Keratinocyte (primary cell): ENCODE measurements around the gene MED26. TPM values are rescaled to one million over a fixed set of nuclear protein-coding genes. Genes with fewer than 3 reads are reported as not detected.
A peak's percentile ranks its signal among the peaks of the same experiment; 100 is the strongest.

Experiments
- DNase-seq: peaks from one replicate; pipeline ENCODE4 v3.0.0-alpha.2; 2011; ENCODE audit warnings: low read depth, missing footprints, low spot score
- FAIRE-seq: peaks from 2 replicates; lab custom pipeline; 2011; peaks lifted over from hg19 to GRCh38; lab: Jason Lieb, UNC
- H2AFZ ChIP-seq: 2 replicates; pipeline ENCODE4 v1.6.0; 2012; ENCODE audit warnings: low read length, control low read depth, inconsistent platforms; ENCODE audit not compliant: control insufficient read depth
- H3K27ac ChIP-seq: 2 replicates; pipeline ENCODE4 v1.5.1; 2011; ENCODE audit warnings: low read length; ENCODE audit not compliant: control insufficient read depth, insufficient read depth
- H3K27me3 ChIP-seq: 3 replicates; pipeline ENCODE4 v1.6.0; 2011; ENCODE audit warnings: low read length; ENCODE audit not compliant: control insufficient read depth, insufficient read depth; ENCODE audit errors: extremely low read depth
- H3K36me3 ChIP-seq, 2 experiments: 2 replicates in 1 of 2; 3 replicates in 1 of 2; pipeline ENCODE4 v1.5.1; 2011; ENCODE audit warnings: low read length in 2 of 2, mild to moderate bottlenecking in 1 of 2; ENCODE audit not compliant: control insufficient read depth in 2 of 2, insufficient read depth in 2 of 2; ENCODE audit errors: extremely low read depth in 1 of 2
- H3K4me1 ChIP-seq: 3 replicates; pipeline ENCODE4 v1.5.1; 2011; ENCODE audit warnings: low read length; ENCODE audit not compliant: control insufficient read depth, insufficient read depth; ENCODE audit errors: extremely low read depth
- H3K4me2 ChIP-seq: 3 replicates; pipeline ENCODE4 v1.6.0; 2011; ENCODE audit warnings: low read depth, low read length; ENCODE audit not compliant: control insufficient read depth, insufficient read depth; ENCODE audit errors: extremely low read depth
- H3K4me3 ChIP-seq, 3 experiments: fragments of 200-600 bp in 1 of 3; sonication (generic) in 1 of 3; 2 replicates in 2 of 3; 3 replicates in 1 of 3; pipeline ENCODE4 v1.5.1; 2011 to 2016; ENCODE audit warnings: low read length in 3 of 3, mild to moderate bottlenecking in 3 of 3, control low read depth in 2 of 3, inconsistent platforms in 1 of 3, low read depth in 1 of 3, mixed read lengths in 1 of 3, mixed run types in 1 of 3, moderate library complexity in 1 of 3; ENCODE audit not compliant: control insufficient read depth in 2 of 3, insufficient read depth in 2 of 3; ENCODE audit errors: extremely low read depth in 1 of 3
- H3K79me2 ChIP-seq: 2 replicates; pipeline ENCODE4 v1.6.0; 2012; ENCODE audit warnings: low read length; ENCODE audit not compliant: control insufficient read depth, insufficient read depth
- H3K9ac ChIP-seq: 3 replicates; pipeline ENCODE4 v1.6.0; 2011; ENCODE audit warnings: low read length; ENCODE audit not compliant: control insufficient read depth, insufficient read depth; ENCODE audit errors: extremely low read depth
- H3K9me1 ChIP-seq: 3 replicates; pipeline ENCODE4 v1.6.0; 2011; ENCODE audit warnings: low read length; ENCODE audit not compliant: control insufficient read depth, insufficient read depth; ENCODE audit errors: extremely low read depth
- H3K9me3 ChIP-seq: 2 replicates; pipeline ENCODE4 v1.5.1; 2012; ENCODE audit warnings: low read depth, low read length; ENCODE audit not compliant: control insufficient read depth
- H4K20me1 ChIP-seq: 3 replicates; pipeline ENCODE4 v1.6.0; 2011; ENCODE audit warnings: low read length; ENCODE audit not compliant: control insufficient read depth, insufficient read depth; ENCODE audit errors: extremely low read depth
- CTCF ChIP-seq, 3 experiments: IDR thresholded peaks in 1 of 3; conservative IDR thresholded peaks in 1 of 3; optimal IDR thresholded peaks in 1 of 3; 2 replicates in 2 of 3; 3 replicates in 1 of 3; pipeline versions ENCODE3 to v1.5.1; 2011; ENCODE audit warnings: low read length in 3 of 3, mild to moderate bottlenecking in 3 of 3, moderate library complexity in 2 of 3, control low read depth in 1 of 3, inconsistent platforms in 1 of 3; ENCODE audit not compliant: insufficient read depth in 2 of 3; ENCODE audit errors: extremely low read depth in 1 of 3
- EZH2 ChIP-seq: IDR thresholded peaks from one replicate; pipeline ENCODE4 v1.6.1; 2012; ENCODE audit warnings: inconsistent platforms, mild to moderate bottlenecking, low read length, moderate library complexity
- dilution Hi-C: fragments of 300-500 bp; cut with MboI; formaldehyde crosslinking; loops from one replicate; pipeline ENCODE4 v1.7.0; 2020; ENCODE audit warnings: low sequenced_read_pairs; ENCODE audit not compliant: extremely low pct_ligation_motif_present
- polyA plus RNA-seq, 5 experiments: library from polyadenylated mRNA; depleted of rRNA in 3 of 5; stranded (reverse) in 3 of 5; stranded (forward) in 1 of 5; unstranded in 1 of 5; fragments of >200 nt; gene quantifications; 1 replicate in 1 of 5; 2 replicates in 3 of 5; 3 replicates in 1 of 5; pipeline versions ENCODE4 v1.2.1 to v1.2.3, GENCODE V29; 2011 to 2012; ENCODE audit warnings: missing spikeins in 2 of 5, low read depth in 1 of 5, low replicate concordance in 1 of 5

Gene MED26
- polyA plus RNA-seq, 1 donor (not counting 4 experiments of a cell fraction or from before 2014, with no cell fraction given) = 4.7 TPM

GRCh38 chr19:16571283-16571682 is 56.7 kb downstream of the MED26 start:
- Histone ChIP-seq H3K4me1 (peaks cover 38% of the 10 kb centered on the region), H3K9me3 (no peaks in the 10 kb centered on the region), H3K9ac (peak overlapping the region; percentile 98), H3K27ac (peak overlapping the region; percentile 82), H3K79me2 (peaks cover 75% of the 10 kb centered on the region), H3K4me2 (peak overlapping the region; percentile 97), H2AFZ (no peak overlapping the region), H4K20me1 (peaks cover 5% of the 10 kb centered on the region), H3K27me3 (no peaks in the 10 kb centered on the region), H3K36me3 (peaks cover 16 to 40% of the 10 kb centered on the region in 2 experiments), H3K4me3 (peak overlapping the region; percentile 81 to 95 (median 88)), H3K9me1 (peaks cover 3% of the 10 kb centered on the region)
- no peak for TF ChIP-seq EZH2
- no peak for TF ChIP-seq CTCF (optimal IDR thresholded peaks at IDR 0.05 in 1 of 3, IDR thresholded peaks at IDR 0.05 in 1 of 3, conservative IDR thresholded peaks at IDR 0.05 in 1 of 3; ENCODE audit: extremely low read depth in 1 of 3, insufficient read depth in 2 of 3, low read length in 3 of 3)
- no peak for FAIRE-seq
- dilution Hi-C loops = no loop called here
- no peak for DNase-seq

GRCh38 chr19:16569609-16570320 is 58.2 kb downstream of the MED26 start:
- no peak overlapping the region for H3K4me3 ChIP-seq
- no peaks in the 10 kb centered on the region for H3K27me3 ChIP-seq
- H4K20me1 ChIP-seq = peaks cover 3% of the 10 kb centered on the region
- H3K9me1 ChIP-seq = peaks cover 3% of the 10 kb centered on the region
- H3K36me3 ChIP-seq = peaks cover 14 to 43% of the 10 kb centered on the region in 2 experiments
- FAIRE-seq (no peak), DNase-seq (no peak)
- dilution Hi-C loops = no loop called here
- no peak overlapping the region for H2AFZ ChIP-seq
- H3K9ac ChIP-seq = peak overlapping the region; percentile 13
- TF ChIP-seq EZH2 (no peak), CTCF (optimal IDR thresholded peaks at IDR 0.05 in 1 of 3, IDR thresholded peaks at IDR 0.05 in 1 of 3, conservative IDR thresholded peaks at IDR 0.05 in 1 of 3; ENCODE audit: extremely low read depth in 1 of 3, insufficient read depth in 2 of 3, low read length in 3 of 3) (no peak)
- H3K27ac ChIP-seq = peak overlapping the region; percentile 70
- peak overlapping the region; percentile 29 for H3K4me2 ChIP-seq
- H3K4me1 ChIP-seq = peaks cover 38% of the 10 kb centered on the region
- peaks cover 62% of the 10 kb centered on the region for H3K79me2 ChIP-seq
- no peaks in the 10 kb centered on the region for H3K9me3 ChIP-seq
